Colonic mucosa (tissue), 4 donors: ENCODE measurements around the gene OR10H1. TPM values are rescaled to one million over a fixed set of nuclear protein-coding genes. Genes with fewer than 3 reads are reported as not detected.
"Not testable (repeated sequence)": the region's sequence is repeated elsewhere in the genome, so short reads cannot be mapped to it uniquely, and the experiment has no call there.

ENCODE experiments used
- DNase-seq: peaks from one replicate; pipeline ENCODE4 v3.0.0-alpha.2; 2020
- H3K27ac ChIP-seq: fragments of 200-600 bp; one replicate; pipeline ENCODE4 v1.8.0; 2021
- H3K27me3 ChIP-seq: fragments of 200-600 bp; one replicate; pipeline ENCODE4 v1.8.0; 2021
- H3K36me3 ChIP-seq: fragments of 200-600 bp; one replicate; pipeline ENCODE4 v1.8.0; 2021
- H3K4me1 ChIP-seq: fragments of 200-600 bp; one replicate; pipeline ENCODE4 v1.8.0; 2021; ENCODE audit warnings: mild to moderate bottlenecking
- H3K4me3 ChIP-seq: fragments of 200-600 bp; one replicate; pipeline ENCODE4 v1.8.0; 2021
- H3K9ac ChIP-seq, 2 donors: one replicate each; pipeline ENCODE4 v1.7.0; 2013; ENCODE audit warnings: control low read depth in 2 of 2, low read depth in 2 of 2, low read length in 2 of 2
- H3K9me3 ChIP-seq: fragments of 200-600 bp; one replicate; pipeline ENCODE4 v1.8.0; 2021
- intact Hi-C: fragments of 100-400 bp; cut with DNase I; formaldehyde crosslinking; loops from one replicate; pipeline ENCODE4 v1.14.1; 2022
- total RNA-seq, 2 donors: library from RNA; stranded (reverse); fragmentation: NEBNext Ultra II Directional in 1 of 2; extraction: Animal tissue kit (Norgen Biotek cat#: 25700) in 1 of 2; gene quantifications; one replicate each; pipeline ENCODE4 v1.2.1, GENCODE V29; 2021
- TF ChIP-seq, protein P1 (sequence below): fragments of 200-600 bp; IDR thresholded peaks from one replicate; pipeline ENCODE4 v1.8.0; 2022; ENCODE audit warnings: antibody characterized with exemption, mild to moderate bottlenecking
- donor health status: healthy.
- donor health status: DM: no; HTN: no; CAD: no.
- donor health status: DM: no; HTN: no; CAD: no.

The OR10H1 gene
- total RNA-seq, 2 donors from 2014 or later, result not detected

DNA sequence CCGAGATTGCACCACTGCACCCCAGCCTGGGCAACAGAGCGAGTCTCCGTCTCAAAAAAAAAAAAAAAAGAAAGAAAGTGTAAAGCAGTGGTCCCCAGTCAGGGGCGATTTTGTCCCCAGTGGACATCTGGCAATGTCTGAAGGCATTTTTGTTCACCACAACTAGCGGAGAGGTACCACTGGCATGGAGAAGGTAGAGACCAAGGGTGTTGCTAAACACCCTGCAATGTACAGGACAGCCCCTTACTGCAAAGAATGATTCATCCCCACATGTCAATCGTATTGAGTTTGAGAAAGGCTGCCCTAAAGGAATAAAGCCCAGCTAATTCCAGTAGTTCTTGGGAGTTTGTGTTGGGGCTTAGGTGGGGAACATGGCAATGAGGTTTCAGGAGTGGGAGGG, 43.7 kb upstream of the OR10H1 start:
- DNase-seq, result no peak
- H3K27ac ChIP-seq, result no peak overlapping the region
- H3K27me3 ChIP-seq, result no peaks in the 10 kb centered on the region
- no peak overlapping the region for H3K4me3 ChIP-seq
- no peaks in the 10 kb centered on the region for H3K9me3 ChIP-seq
- TF ChIP-seq, protein P1, sequence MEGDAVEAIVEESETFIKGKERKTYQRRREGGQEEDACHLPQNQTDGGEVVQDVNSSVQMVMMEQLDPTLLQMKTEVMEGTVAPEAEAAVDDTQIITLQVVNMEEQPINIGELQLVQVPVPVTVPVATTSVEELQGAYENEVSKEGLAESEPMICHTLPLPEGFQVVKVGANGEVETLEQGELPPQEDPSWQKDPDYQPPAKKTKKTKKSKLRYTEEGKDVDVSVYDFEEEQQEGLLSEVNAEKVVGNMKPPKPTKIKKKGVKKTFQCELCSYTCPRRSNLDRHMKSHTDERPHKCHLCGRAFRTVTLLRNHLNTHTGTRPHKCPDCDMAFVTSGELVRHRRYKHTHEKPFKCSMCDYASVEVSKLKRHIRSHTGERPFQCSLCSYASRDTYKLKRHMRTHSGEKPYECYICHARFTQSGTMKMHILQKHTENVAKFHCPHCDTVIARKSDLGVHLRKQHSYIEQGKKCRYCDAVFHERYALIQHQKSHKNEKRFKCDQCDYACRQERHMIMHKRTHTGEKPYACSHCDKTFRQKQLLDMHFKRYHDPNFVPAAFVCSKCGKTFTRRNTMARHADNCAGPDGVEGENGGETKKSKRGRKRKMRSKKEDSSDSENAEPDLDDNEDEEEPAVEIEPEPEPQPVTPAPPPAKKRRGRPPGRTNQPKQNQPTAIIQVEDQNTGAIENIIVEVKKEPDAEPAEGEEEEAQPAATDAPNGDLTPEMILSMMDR, result no peak
- intact Hi-C loops, result no loop called here
- H3K36me3 ChIP-seq, result no peaks in the 10 kb centered on the region
- no peaks in the 10 kb centered on the region for H3K4me1 ChIP-seq
- no peak overlapping the region for H3K9ac ChIP-seq

DNA sequence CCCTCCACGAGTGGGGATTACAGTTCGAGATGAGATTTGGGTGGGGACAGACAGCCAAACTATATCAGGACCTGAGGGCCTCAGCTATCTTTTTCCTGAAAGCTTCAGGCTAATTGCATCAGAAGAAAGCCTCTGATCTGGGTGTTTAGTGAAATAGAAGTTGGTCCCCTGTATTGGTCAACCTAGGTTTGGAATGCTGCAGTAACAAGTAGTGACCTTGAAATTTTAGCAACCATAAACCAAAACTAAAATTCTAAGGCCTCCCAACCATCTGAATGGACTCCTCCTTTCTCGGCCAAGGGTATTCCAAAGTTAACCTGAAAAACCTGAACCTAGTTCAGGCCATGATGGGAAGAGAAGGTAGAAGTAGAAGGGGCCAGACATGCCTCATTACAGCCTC, 34.9 kb upstream of the OR10H1 start:
- intact Hi-C loops, result no loop called here
- H3K27ac ChIP-seq, result no peak overlapping the region
- TF ChIP-seq, protein P1, result no peak
- H3K4me1 ChIP-seq, result no peaks in the 10 kb centered on the region
- DNase-seq, result no peak
- H3K36me3 ChIP-seq, result no peaks in the 10 kb centered on the region
- no peak overlapping the region for H3K9ac ChIP-seq
- H3K9me3 ChIP-seq, result no peaks in the 10 kb centered on the region
- no peaks in the 10 kb centered on the region for H3K27me3 ChIP-seq
- H3K4me3 ChIP-seq, result no peak overlapping the region

DNA sequence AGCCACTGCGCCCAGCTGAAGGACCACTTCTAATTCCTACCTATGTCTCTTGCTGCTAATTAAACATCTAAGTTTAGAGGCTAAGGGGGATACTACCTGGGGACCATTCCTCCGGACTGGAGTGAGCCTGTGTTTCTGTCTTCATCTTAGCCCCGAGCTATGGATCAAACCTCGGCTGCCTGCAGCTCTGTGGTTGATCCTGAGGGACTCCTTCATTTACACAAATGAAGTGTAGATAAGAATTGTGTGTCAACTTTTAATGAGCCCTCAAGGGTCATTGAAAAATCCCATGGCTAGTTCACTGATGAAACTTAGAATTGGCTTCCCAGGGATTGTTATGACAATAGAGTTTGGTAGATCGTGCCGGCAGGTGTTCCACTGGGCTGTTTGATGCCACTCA, 31.5 kb upstream of the OR10H1 start:
- Histone ChIP-seq H3K4me1 (no peaks in the 10 kb centered on the region), H3K27me3 (no peaks in the 10 kb centered on the region), H3K36me3 (no peaks in the 10 kb centered on the region), H3K9me3 (no peaks in the 10 kb centered on the region), H3K9ac (no peak overlapping the region), H3K4me3 (no peak overlapping the region), H3K27ac (no peak overlapping the region)
- intact Hi-C loops, result no loop called here
- DNase-seq, result no peak
- TF ChIP-seq, protein P1, result no peak

DNA sequence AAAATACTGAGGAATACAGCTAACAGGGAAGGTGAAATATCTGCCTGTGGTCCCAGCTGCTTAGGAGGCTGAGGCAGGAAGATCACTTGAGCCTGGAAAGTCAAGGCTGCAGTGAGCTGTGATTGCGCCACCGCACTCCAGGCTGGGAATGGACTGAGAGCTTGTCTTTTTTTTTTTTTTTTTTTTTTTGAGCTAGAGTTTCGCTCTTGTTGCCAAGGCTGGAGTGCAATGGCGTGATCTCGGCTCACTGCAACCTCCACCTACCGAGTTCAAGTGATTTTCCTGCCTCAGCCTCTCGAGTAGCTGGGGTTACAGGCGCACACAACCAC, 28.4 kb upstream of the OR10H1 start:
- H3K27ac ChIP-seq, H3K9ac ChIP-seq, H3K27me3 ChIP-seq, H3K4me3 ChIP-seq, H3K4me1 ChIP-seq, H3K9me3 ChIP-seq, H3K36me3 ChIP-seq, intact Hi-C loops, DNase-seq: not testable (repeated sequence)

DNA sequence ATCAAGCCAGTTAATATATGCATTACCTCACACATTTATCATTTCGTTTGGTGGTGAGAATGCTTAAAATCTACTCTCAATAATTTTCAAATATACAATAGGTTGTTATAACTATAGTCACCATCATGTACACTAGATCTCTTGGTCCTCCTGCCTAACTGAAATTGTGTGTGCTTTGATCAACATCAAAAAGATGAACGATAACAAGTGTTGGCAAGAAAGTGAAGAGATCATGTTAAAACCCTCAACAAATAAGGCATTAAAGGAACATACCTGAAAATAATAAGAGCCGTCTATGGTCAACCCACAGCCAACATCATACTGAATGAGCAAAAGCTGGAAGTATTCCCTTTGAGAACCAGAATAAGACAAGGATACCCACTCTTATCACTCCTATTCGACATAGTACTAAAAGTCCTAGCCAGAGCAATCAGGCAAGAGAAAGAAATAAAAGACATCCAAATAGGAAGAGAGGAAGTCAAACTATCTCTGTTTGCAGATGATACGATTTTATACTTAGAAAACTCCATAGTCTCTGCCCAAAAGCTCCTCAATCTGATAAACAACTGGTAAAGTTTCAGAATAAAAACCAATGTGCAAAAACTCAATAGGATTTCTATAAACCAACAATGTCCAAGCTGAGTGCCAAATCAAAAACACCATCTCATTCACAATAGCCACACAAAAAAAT, 27.9 kb upstream of the OR10H1 start:
- H3K9me3 ChIP-seq, result no peaks in the 10 kb centered on the region
- H3K27me3 ChIP-seq, result no peaks in the 10 kb centered on the region
- DNase-seq, result no peak
- H3K36me3 ChIP-seq, result no peaks in the 10 kb centered on the region
- H3K4me3 ChIP-seq, result no peak overlapping the region
- TF ChIP-seq, protein P1, result no peak
- H3K9ac ChIP-seq, result no peak overlapping the region
- intact Hi-C loops, result no loop called here
- no peak overlapping the region for H3K27ac ChIP-seq
- H3K4me1 ChIP-seq, result no peaks in the 10 kb centered on the region

DNA sequence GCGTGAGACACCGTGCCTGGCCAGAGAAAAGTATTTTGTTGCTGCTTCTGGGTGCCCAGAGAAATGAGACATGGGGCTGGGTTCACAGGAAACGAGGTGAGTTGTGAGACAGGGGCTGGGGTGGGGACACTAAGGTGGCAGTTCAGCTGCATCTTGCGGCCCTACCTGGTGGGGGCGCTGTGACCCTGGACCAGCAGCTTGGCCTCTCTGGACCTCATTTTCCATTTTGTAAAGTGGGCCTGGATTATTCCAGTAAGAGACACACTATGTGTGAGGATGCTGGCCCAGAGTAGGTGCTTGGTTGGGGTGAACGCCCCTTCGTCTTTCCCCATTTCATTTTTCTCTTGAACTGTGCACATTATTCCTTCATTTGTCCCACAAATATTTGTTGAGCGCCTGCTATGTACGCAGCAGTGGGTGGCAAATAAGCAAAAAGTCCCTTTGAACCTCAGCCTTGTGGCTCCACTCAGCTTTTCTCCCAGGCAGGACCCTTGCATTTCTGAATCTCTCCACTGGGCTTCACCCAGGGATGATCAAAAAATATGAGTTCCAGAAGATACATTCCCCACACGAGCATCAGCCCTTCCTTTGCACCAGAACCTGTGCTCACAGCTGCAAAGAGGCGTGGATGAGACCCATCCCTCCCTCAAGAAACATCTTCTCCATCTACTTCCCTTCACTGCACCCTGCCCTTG, 26.6 kb upstream of the OR10H1 start:
- intact Hi-C loops, result no loop called here
- Histone ChIP-seq H3K4me3 (no peak overlapping the region), H3K36me3 (no peaks in the 10 kb centered on the region), H3K27ac (no peak overlapping the region), H3K4me1 (no peaks in the 10 kb centered on the region), H3K27me3 (no peaks in the 10 kb centered on the region), H3K9ac (no peak overlapping the region), H3K9me3 (no peaks in the 10 kb centered on the region)
- DNase-seq, result no peak
- TF ChIP-seq, protein P1, result no peak
